Measurements from ENCODE around the gene DOK3.

The DOK3 gene

DNA sequence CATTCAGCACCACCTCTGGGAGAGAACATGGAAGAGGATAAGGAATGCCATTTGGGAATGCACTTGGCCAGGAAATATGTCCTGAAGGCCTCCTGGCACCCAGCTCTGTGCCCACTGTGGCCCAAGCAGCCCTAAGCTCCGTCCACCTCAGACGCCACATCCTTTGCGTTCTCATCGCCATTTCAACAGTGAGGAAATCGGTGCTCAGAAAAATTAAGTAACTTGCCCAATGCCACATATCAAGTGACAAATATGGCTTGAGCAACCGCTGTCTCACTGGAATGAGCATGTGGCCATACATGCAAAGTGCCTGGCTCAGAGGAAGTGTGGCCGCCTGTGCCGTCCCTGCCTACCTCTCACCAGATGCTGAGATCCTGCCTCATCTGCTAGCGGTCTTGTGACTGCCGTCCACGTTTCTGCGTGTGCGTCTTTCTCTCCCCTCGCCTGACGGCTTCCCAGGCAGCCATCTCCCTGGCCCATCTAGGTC lies 984 bp upstream of the DOK3 start:
- Histone ChIP-seq H3K4me2 (ENCODE audit: low read length) (no peak overlapping the region), H3K4me3 (ENCODE audit: low read length) (no peak overlapping the region), H3K36me3 (ENCODE audit: insufficient read depth, low read length) (peaks cover 49% of the 10 kb centered on the region), H3K9ac (ENCODE audit: low read depth, low read length) (no peak overlapping the region), H3K27me3 (ENCODE audit: control insufficient read depth, insufficient read depth, low read length) (no peaks in the 10 kb centered on the region), H3K4me1 (ENCODE audit: control insufficient read depth, insufficient read depth, low read length) (peaks cover 18% of the 10 kb centered on the region), H3K9me3 (replicated peaks; ENCODE audit: low read length) (no peaks in the 10 kb centered on the region)

DNA sequence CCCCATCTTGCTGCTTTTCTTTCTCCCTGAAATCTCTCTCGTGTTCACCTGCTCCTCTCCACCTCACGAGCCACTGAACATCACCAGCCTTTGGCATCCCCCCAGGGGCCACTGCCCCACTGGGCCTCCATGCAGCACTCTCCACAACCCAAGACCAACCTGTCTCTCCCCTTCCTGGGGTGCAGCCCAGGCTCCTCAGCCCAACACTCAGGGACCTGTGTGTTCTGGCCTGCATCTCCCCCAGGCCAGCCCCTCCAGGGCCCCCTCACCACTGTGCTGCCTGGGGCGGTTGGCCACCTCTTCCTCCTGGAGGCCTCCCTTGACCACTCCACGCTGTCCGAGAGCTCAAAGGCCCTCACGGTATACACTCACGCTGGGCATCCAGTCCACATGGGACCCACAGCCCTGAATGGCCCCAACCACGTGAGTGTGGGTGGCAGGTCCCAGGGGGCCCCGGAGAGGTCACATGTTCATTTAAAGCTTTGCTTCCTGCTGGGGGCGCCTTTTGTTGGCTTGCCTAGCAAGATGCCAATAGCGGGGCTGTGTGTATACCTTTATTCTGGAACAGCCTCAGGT lies 453 bp upstream of the DOK3 start:
- Histone ChIP-seq H3K27me3 (ENCODE audit: control insufficient read depth, insufficient read depth, low read length) (no peaks in the 10 kb centered on the region), H3K4me2 (ENCODE audit: low read length) (peak overlapping the region; percentile 69), H3K4me3 (ENCODE audit: low read length) (peak overlapping the region; percentile 66), H3K9me3 (replicated peaks; ENCODE audit: low read length) (no peaks in the 10 kb centered on the region), H3K4me1 (ENCODE audit: control insufficient read depth, insufficient read depth, low read length) (peaks cover 15% of the 10 kb centered on the region), H3K9ac (ENCODE audit: low read depth, low read length) (no peak overlapping the region), H3K36me3 (ENCODE audit: insufficient read depth, low read length) (peaks cover 44% of the 10 kb centered on the region)

- no peaks in the 10 kb centered on the region for H3K27me3 ChIP-seq (ENCODE audit: control insufficient read depth, insufficient read depth, low read length)
- H3K9me3 ChIP-seq (replicated peaks; ENCODE audit: low read length), result no peaks in the 10 kb centered on the region
- H3K36me3 ChIP-seq (ENCODE audit: insufficient read depth, low read length), result peaks cover 31% of the 10 kb centered on the region
- peak overlapping the region; percentile 72 for H3K9ac ChIP-seq (ENCODE audit: low read depth, low read length)
- H3K4me2 ChIP-seq (ENCODE audit: low read length), result peak overlapping the region; percentile 69
- H3K4me3 ChIP-seq (ENCODE audit: low read length), result peak overlapping the region; percentile 66
- peaks cover 15% of the 10 kb centered on the region for H3K4me1 ChIP-seq (ENCODE audit: control insufficient read depth, insufficient read depth, low read length)
Measured at GRCh38 chr5:177508837-177509236, 789 bp downstream of the DOK3 start.

- no peaks in the 10 kb centered on the region for H3K9me3 ChIP-seq (replicated peaks; ENCODE audit: low read length)
- H3K36me3 ChIP-seq (ENCODE audit: insufficient read depth, low read length), result peaks cover 28% of the 10 kb centered on the region
- no peak overlapping the region for H3K9ac ChIP-seq (ENCODE audit: low read depth, low read length)
- H3K4me1 ChIP-seq (ENCODE audit: control insufficient read depth, insufficient read depth, low read length), result peaks cover 15% of the 10 kb centered on the region
- peak overlapping the region; percentile 69 for H3K4me2 ChIP-seq (ENCODE audit: low read length)
- H3K4me3 ChIP-seq (ENCODE audit: low read length), result peak overlapping the region; percentile 66
- H3K27me3 ChIP-seq (ENCODE audit: control insufficient read depth, insufficient read depth, low read length), result no peaks in the 10 kb centered on the region
Measured at GRCh38 chr5:177508221-177508611, 1.4 kb downstream of the DOK3 start.

DNA sequence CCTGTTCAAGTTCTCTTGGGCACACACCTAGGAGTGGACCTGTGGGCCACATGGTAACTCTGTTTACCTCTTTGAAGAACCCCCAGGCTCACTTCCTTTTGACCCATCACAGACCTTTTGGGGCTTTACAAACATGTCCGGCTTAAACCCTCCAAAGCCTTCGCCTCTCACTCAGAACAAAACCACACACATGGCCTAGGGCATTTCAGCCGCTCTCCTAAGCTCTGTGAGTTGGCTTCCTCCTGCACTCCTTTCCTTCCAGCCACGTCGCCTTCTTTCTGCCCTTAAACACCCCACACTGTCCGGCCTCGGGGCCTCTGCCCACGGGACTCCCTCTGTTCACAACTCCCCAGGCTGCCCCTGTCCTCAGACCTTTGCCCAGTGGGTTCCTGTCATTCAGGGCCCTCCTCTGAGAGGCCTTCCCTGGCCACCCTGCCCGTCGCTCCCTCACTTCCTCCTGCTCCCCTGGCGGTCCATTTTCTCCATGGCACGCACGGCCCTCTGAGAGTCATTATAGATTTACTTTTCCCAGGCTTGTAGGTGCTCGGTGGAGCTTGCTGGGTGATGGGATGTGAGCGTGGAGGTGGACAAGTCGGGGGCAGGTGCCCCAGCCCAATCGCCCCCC lies 1.9 kb downstream of the DOK3 start:
- Histone ChIP-seq H3K4me2 (ENCODE audit: low read length) (no peak overlapping the region), H3K36me3 (ENCODE audit: insufficient read depth, low read length) (peaks cover 27% of the 10 kb centered on the region), H3K4me3 (ENCODE audit: low read length) (no peak overlapping the region), H3K9ac (ENCODE audit: low read depth, low read length) (no peak overlapping the region), H3K27me3 (ENCODE audit: control insufficient read depth, insufficient read depth, low read length) (no peaks in the 10 kb centered on the region), H3K4me1 (ENCODE audit: control insufficient read depth, insufficient read depth, low read length) (peaks cover 15% of the 10 kb centered on the region), H3K9me3 (replicated peaks; ENCODE audit: low read length) (no peaks in the 10 kb centered on the region)

DNA sequence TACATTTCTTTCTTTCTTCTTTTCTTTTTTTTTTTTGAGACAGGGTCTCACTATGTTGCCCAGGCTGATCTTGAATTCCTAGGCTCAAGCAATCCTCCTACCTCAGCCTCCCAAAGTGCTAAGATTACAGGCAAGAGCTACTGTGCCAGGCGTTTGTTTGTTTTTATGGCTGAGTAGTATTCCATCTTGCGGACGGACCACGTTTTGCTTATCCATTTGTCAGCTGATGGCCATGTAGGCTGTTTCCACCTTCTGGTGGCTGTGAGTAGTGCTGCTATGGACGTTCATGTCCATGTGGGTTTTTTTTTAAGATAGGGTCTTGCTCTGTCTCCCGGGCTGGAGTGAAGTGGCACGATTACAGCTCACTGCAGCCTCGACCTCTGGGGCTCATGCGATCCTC lies 2.5 kb downstream of the DOK3 start:
- peaks cover 15% of the 10 kb centered on the region for H3K4me1 ChIP-seq (ENCODE audit: control insufficient read depth, insufficient read depth, low read length)
- H3K4me2 ChIP-seq (ENCODE audit: low read length), result no peak overlapping the region
- no peak overlapping the region for H3K4me3 ChIP-seq (ENCODE audit: low read length)
- no peaks in the 10 kb centered on the region for H3K27me3 ChIP-seq (ENCODE audit: control insufficient read depth, insufficient read depth, low read length)
- H3K36me3 ChIP-seq (ENCODE audit: insufficient read depth, low read length), result peaks cover 23% of the 10 kb centered on the region
- no peak overlapping the region for H3K9ac ChIP-seq (ENCODE audit: low read depth, low read length)
- no peaks in the 10 kb centered on the region for H3K9me3 ChIP-seq (replicated peaks; ENCODE audit: low read length)

DNA sequence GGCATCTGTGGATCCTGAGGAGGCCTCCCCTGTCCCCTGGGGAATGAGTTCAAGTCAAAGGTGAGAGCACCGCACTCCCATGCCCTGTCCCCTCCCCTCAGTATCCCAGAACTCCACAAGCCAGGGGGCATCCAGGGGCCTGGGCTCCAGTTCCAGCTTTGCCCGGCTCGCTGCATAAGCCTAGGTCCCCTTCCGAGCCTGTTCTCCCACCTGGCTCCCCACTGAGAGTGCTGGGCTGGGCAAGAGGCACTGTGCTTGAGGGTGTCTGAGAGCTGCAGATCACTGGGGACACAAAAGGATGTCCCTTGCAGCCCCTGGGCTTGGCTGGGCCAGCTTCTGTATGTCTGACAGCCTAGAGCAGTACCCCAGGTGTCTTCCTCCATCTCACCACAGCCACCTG lies 4.6 kb downstream of the DOK3 start:
- H3K9me3 ChIP-seq (replicated peaks; ENCODE audit: low read length), result no peaks in the 10 kb centered on the region
- peaks cover 22% of the 10 kb centered on the region for H3K4me1 ChIP-seq (ENCODE audit: control insufficient read depth, insufficient read depth, low read length)
- no peak overlapping the region for H3K4me3 ChIP-seq (ENCODE audit: low read length)
- no peaks in the 10 kb centered on the region for H3K27me3 ChIP-seq (ENCODE audit: control insufficient read depth, insufficient read depth, low read length)
- H3K9ac ChIP-seq (ENCODE audit: low read depth, low read length), result no peak overlapping the region
- H3K36me3 ChIP-seq (ENCODE audit: insufficient read depth, low read length), result peaks cover 5% of the 10 kb centered on the region
- H3K4me2 ChIP-seq (ENCODE audit: low read length), result no peak overlapping the region

DNA sequence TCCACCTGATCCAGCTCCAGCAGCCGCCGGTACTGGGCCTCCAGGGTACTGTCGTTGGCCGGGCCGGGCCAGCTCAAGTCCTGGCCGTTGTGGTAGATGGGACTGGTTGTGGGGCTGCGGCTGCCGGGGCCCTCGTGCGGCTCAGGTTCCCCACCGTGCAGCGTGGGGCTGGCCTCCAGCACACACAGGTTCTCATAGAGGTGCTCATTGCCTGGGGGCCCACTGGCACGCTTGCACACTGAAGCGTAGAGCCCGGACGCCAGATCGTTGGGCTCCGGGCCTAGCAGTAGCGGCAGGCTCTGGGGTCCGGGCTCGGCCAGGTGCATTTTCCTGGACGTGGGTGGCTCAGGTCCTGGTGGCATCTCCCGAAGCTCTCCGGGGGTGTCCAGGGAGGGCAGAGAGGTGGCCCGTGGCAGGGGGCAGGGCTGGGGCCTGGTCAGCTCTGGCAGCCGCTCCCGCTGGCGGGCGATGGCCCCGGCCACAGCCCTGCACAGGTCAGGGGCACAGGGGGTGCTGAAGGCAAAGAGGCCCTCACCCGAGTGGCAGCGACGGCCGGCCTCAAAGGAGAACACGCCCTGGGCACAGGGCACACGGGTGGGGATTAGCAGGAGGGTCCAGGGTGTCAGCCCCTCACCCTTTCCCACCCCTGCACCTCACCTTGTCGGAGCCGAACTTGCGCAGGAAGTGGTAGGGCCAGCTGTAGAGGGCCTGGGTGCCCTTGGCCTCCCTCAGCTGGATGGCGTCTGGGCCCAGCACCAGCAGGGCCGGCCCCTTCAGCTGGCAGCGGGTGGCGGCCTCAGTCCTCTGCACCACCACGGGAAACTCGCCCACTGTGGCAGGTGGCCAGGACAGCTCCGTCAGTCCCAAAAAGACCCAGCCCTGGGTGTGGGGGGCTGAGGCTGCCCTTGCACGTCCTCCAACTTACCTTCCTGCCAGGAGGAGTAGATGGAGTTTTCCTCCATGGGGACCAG lies 5.3 kb downstream of the DOK3 start:
- Histone ChIP-seq H3K4me1 (ENCODE audit: control insufficient read depth, insufficient read depth, low read length) (peaks cover 16% of the 10 kb centered on the region), H3K9me3 (replicated peaks; ENCODE audit: low read length) (no peaks in the 10 kb centered on the region), H3K4me2 (ENCODE audit: low read length) (no peak overlapping the region), H3K36me3 (ENCODE audit: insufficient read depth, low read length) (peaks cover 5% of the 10 kb centered on the region), H3K9ac (ENCODE audit: low read depth, low read length) (no peak overlapping the region), H3K4me3 (ENCODE audit: low read length) (no peak overlapping the region), H3K27me3 (ENCODE audit: control insufficient read depth, insufficient read depth, low read length) (no peaks in the 10 kb centered on the region)

DNA sequence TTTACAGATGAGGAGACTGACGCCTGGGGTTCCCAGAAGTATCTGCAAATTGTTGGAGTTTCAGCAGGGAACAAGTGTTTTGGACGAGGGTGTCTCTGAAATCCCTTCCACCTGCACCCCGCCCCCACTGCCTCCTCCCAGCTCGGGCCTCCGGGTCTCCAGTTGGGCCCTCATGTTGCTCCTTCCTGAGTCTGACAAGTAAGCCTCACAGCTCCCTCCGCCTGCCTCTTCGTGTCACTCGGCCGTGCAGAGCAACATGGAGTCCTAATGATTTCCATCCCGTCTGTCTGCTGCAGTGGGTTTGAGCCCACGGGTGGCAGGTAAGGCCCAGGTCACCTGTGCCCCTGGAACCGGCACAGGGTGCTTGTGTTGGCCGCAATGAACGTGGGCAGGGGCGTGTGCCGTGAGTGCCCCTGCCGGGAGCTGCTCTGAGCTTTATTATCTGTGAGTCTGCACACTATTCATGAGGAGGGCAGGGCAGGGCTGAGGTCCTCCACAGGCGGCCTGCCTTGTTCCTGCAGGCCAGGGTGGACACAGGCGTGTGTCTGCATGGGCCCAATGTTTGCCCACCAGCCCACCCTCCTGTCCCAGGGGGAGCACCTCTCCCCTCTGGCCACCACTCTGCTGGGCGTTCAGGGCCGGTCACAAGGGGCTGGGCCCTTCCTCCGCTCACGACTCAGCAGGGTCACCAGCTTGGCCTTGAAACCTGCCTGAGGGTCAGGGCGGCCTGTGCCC lies 6.1 kb downstream of the DOK3 start:
- Histone ChIP-seq H3K27me3 (ENCODE audit: control insufficient read depth, insufficient read depth, low read length) (no peaks in the 10 kb centered on the region), H3K4me2 (ENCODE audit: low read length) (no peak overlapping the region), H3K36me3 (ENCODE audit: insufficient read depth, low read length) (peaks cover 5% of the 10 kb centered on the region), H3K9ac (ENCODE audit: low read depth, low read length) (no peak overlapping the region), H3K9me3 (replicated peaks; ENCODE audit: low read length) (no peaks in the 10 kb centered on the region), H3K4me3 (ENCODE audit: low read length) (no peak overlapping the region), H3K4me1 (ENCODE audit: control insufficient read depth, insufficient read depth, low read length) (peaks cover 12% of the 10 kb centered on the region)

DNA sequence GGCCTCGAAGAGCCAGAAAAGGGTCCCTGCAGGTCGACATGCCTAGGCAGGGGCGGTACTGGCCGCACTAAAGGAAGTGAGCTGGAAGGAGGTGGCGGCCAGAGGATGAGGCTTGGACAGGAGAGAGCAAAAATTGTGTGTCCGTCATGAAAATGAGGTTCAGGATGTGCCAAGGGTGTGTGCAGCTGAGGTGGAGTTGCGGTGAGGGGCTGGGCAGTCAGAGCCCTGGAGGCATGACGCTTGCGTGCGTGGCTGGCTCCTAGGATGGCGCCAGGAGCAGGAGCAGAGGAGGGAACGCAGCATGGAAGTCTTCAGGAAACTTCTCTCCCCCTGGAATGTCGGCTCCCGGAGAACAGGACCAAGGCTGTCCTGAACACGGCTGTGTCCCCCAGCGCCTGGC lies 6.7 kb downstream of the DOK3 start:
- Histone ChIP-seq H3K36me3 (ENCODE audit: insufficient read depth, low read length) (peaks cover 5% of the 10 kb centered on the region), H3K4me1 (ENCODE audit: control insufficient read depth, insufficient read depth, low read length) (peaks cover 18% of the 10 kb centered on the region), H3K4me2 (ENCODE audit: low read length) (no peak overlapping the region), H3K9me3 (replicated peaks; ENCODE audit: low read length) (no peaks in the 10 kb centered on the region), H3K9ac (ENCODE audit: low read depth, low read length) (no peak overlapping the region), H3K4me3 (ENCODE audit: low read length) (no peak overlapping the region), H3K27me3 (ENCODE audit: control insufficient read depth, insufficient read depth, low read length) (no peaks in the 10 kb centered on the region)

Measured in skeletal muscle satellite cell (primary cell).